ENCODE measurements around the gene UBE3A. TPM values are rescaled to one million over a fixed set of nuclear protein-coding genes. Genes with fewer than 3 reads are reported as not detected.
A peak's percentile ranks its signal among the peaks of the same experiment; 100 is the strongest.

Gene UBE3A
- polyA plus RNA-seq, 1 of the 3 experiments (the other 2 are of a cell fraction): 9.7 TPM

- no peak for TF ChIP-seq TAF1 (IDR thresholded peaks at IDR 0.05; ENCODE audit: borderline replicate concordance, low read depth, low read length)
- no peak for TF ChIP-seq ELF1 (IDR thresholded peaks at IDR 0.05)
- no peak for TF ChIP-seq YY1 (IDR thresholded peaks at IDR 0.05; ENCODE audit: low read depth)
- no peak for TF ChIP-seq RAD21 (IDR thresholded peaks at IDR 0.05; ENCODE audit: low read length)
- no peak for TF ChIP-seq TCF12 (IDR thresholded peaks at IDR 0.05)
Measured at GRCh38 chr15:25424073-25424472, 14.8 kb downstream of the UBE3A start (continued).

GRCh38 chr15:25422021-25422420 lies 16.8 kb downstream of the UBE3A start:
- Histone ChIP-seq H3K36me3 (replicated peaks in 1 of 2; ENCODE audit: control insufficient read depth in 1 of 2, insufficient read depth in 2 of 2, low read length in 1 of 2) (peaks cover 2 to 26% of the 10 kb centered on the region in 2 experiments), H3K27me3 (ENCODE audit: insufficient read depth) (no peaks in the 10 kb centered on the region), H2AFZ (ENCODE audit: low read depth) (no peak overlapping the region), H3K4me2 (no peak overlapping the region), H3K79me2 (ENCODE audit: insufficient read depth) (peaks cover 100% of the 10 kb centered on the region), H3F3A (replicated peaks; ENCODE audit: insufficient read depth) (no peaks in the 10 kb centered on the region), H3K9me2 (no peaks in the 10 kb centered on the region), H4K20me1 (ENCODE audit: insufficient read depth) (peaks cover 79% of the 10 kb centered on the region), H3K9ac (no peak overlapping the region), H3K4me1 (ENCODE audit: control insufficient read depth in 1 of 2, insufficient read depth in 2 of 2, low read depth in 1 of 2, low read length in 1 of 2) (peaks cover 0 to 7% of the 10 kb centered on the region in 2 experiments; a peak in 2 of 4 replicates), H3K27ac (ENCODE audit: low read depth in 2 of 2, low read length in 1 of 2) (peak overlapping the region in 1 of 2 experiments; percentile 54; a peak in 2 of 4 replicates), H3K4me3 (ENCODE audit: low read depth in 2 of 2, low read length in 1 of 2) (no peak overlapping the region), H3K9me3 (peaks cover 4% of the 10 kb centered on the region; the same call in 1 of the 2 replicates)
- 88% methylated on average over 2 of the region's 2 CpGs for WGBS (ENCODE audit: low lambda C conversion rate)
- TF ChIP-seq YY1 (IDR thresholded peaks at IDR 0.05; ENCODE audit: low read depth) (no peak), ZBTB33 (IDR thresholded peaks at IDR 0.05; ENCODE audit: borderline replicate concordance, low read depth) (no peak), RFX5 (IDR thresholded peaks at IDR 0.05; ENCODE audit: low read length) (no peak), TEAD4 (IDR thresholded peaks at IDR 0.05; ENCODE audit: borderline replicate concordance, insufficient read depth) (no peak), NRF1 (IDR thresholded peaks at IDR 0.05; ENCODE audit: low read depth, low read length) (no peak), IRF3 (IDR thresholded peaks at IDR 0.05; ENCODE audit: low read depth, low read length) (no peak), REST (IDR thresholded peaks at IDR 0.05; ENCODE audit: low read depth, low read length) (no peak), TCF12 (IDR thresholded peaks at IDR 0.05) (0 out of 2 replicates have a peak, but pooled peaks have one; percentile 7), MEF2A (IDR thresholded peaks at IDR 0.05; ENCODE audit: borderline replicate concordance, low read depth) (no peak), GABPA (IDR thresholded peaks at IDR 0.05; ENCODE audit: low read depth) (no peak), USF2 (IDR thresholded peaks at IDR 0.05; ENCODE audit: borderline replicate concordance, low read depth, low read length) (no peak), SMC3 (IDR thresholded peaks at IDR 0.05; ENCODE audit: low read depth, low read length) (no peak), EP300 (IDR thresholded peaks at IDR 0.05; ENCODE audit: borderline replicate concordance in 1 of 2, low read depth in 1 of 2, low read length in 1 of 2) (peak in 1 of 2 experiments; percentile 53; a peak in 1 of 4 replicates), RCOR1 (IDR thresholded peaks at IDR 0.05; ENCODE audit: low read length) (peak; percentile 73; the same call in 1 of the 2 replicates), FOXM1 (IDR thresholded peaks at IDR 0.05; ENCODE audit: low read depth) (no peak)
- ChIA-PET POLR2A (no interaction called here), CTCF (no interaction called here)
- peak; percentile 11 for DNase-seq

All from SK-N-SH (cell line).